ENCODE data around the gene NUDT2. TPM values are rescaled to one million over a fixed set of nuclear protein-coding genes. Genes with fewer than 3 reads are reported as not detected.
A peak's percentile ranks its signal among the peaks of the same experiment; 100 is the strongest.

Gene NUDT2
- total RNA-seq (2012; rRNA removed) = 33.9 and 45.0 TPM in 2 replicates
- polyA plus RNA-seq (2012; rRNA removed) = 32.8 and 36.6 TPM in 2 replicates
- polyA plus RNA-seq (2012; cell fraction: cytosol; rRNA removed) = 27.1 and 45.6 TPM in 2 replicates
- polyA plus RNA-seq (2012; cell fraction: nucleus; rRNA removed; ENCODE audit: low replicate concordance) = 13.9 and 34.5 TPM in 2 replicates
- percentile 73 among the genes with signal in this experiment for Bru-seq, nascent RNA
- percentile 84 among the genes with signal in this experiment for BruChase-seq, experiment 1, labeled RNA remaining after a 6-hour chase
- BruChase-seq, experiment 2, labeled RNA remaining after a 2-hour chase = percentile 81 among the genes with signal in this experiment
- long read RNA-seq, transcript NUDT2-201 (4 exons, 960 nt) = major isoform, 5 of 17 reads
- long read RNA-seq, partial matches to known transcripts = 9 of 17 reads
- long read RNA-seq, other reads (novel, unspliced or antisense) = 2 of 17 reads

GRCh38 chr9:34328987-34329832 is at the start of gene NUDT2, which contains the start of gene KIF24:
NUDT2 (plus strand) TSS chr9:34329569; CDS start chr9:34339040, 9,471 bp downstream.
KIF24 (minus strand) TSS chr9:34329268; CDS start chr9:34311346, 17,922 bp downstream.
- peak within 1 kb of the TSS; percentile 80 for H3K4me3 ChIP-seq (ENCODE audit: insufficient read depth, low read depth, low read length)

More at GRCh38 chr9:34328987-34329832, at the start of gene NUDT2, which contains the start of gene KIF24:
- H4K5ac ChIP-seq (ENCODE audit: low read depth, low read length) = peak within 1 kb of the TSS; percentile 79
- dilution Hi-C loops (cut with HindIII; ENCODE audit: low sequenced_read_pairs, unreplicated experiment) (no loop called here), in situ Hi-C loops (cut with MboI; ENCODE audit: low sequenced_read_pairs) (no loop called here), intact Hi-C loops (cut with micrococcal nuclease) (loop anchor here (2.0 to 10.0 kb wide), 2 partner anchors 74 to 204 kb away; partner anchors contain the start of gene DCAF12)
- peak within 1 kb of the TSS; percentile 76 for H3K18ac ChIP-seq (ENCODE audit: low read depth, low read length)
- ChIA-PET POLR2A (ENCODE audit: unreplicated experiment) (no interaction called here), CTCF (no interaction called here)
- H3K14ac ChIP-seq (replicated peaks; ENCODE audit: low read depth, low read length) = peak within 1 kb of the TSS; percentile 91
- peak within 1 kb of the TSS; percentile 79 to 98 for H4K8ac ChIP-seq (ENCODE audit: low read depth in 2 of 2, low read length in 2 of 2)
- H3K79me1 ChIP-seq (ENCODE audit: low read depth in 1 of 2, low read length in 2 of 2) = peaks cover 36 to 62% of the 10 kb centered on the region in 2 experiments
- no peak within 1 kb of the TSS; the same call in 2 of the 3 replicates for H2BK15ac ChIP-seq (ENCODE audit: low read depth, low read length)
- WGBS, 2 experiments (ENCODE audit: extremely low coverage in 2 of 2, insufficient read length in 1 of 2) = 0% methylated on average over 20 of the region's 64 CpGs; no CpG with 5 or more reads in 1 of the 2 experiments
- H3K4me2 ChIP-seq (ENCODE audit: low read depth, low read length) = peak within 1 kb of the TSS; percentile 67
- H2AK5ac ChIP-seq (ENCODE audit: low read depth, low read length) = peak within 1 kb of the TSS; percentile 89
- H3K23ac ChIP-seq (ENCODE audit: low read depth, low read length) = peak within 1 kb of the TSS; percentile 55
- H2AK9ac ChIP-seq (replicated peaks; ENCODE audit: low read depth, low read length, poor library complexity) = peak within 1 kb of the TSS; percentile 97
- DNase-seq (peak; percentile 100), ATAC-seq (ENCODE audit: low read depth) (peak; percentile 95)
- peaks cover 3% of the 10 kb centered on the region; the same call in 1 of the 2 replicates for H3K9me1 ChIP-seq (ENCODE audit: insufficient read depth, low read length)
- H3K56ac ChIP-seq (ENCODE audit: extremely low read depth, insufficient read depth, low read length) = peak within 1 kb of the TSS; percentile 82
- H2BK5ac ChIP-seq (ENCODE audit: low read depth, low read length, poor library complexity, severe bottlenecking) = peak within 1 kb of the TSS; percentile 87
- peak within 1 kb of the TSS; percentile 76 for H4K91ac ChIP-seq (ENCODE audit: insufficient read depth, low read depth, low read length)
- H3K27me3 ChIP-seq (ENCODE audit: control insufficient read depth, insufficient read depth, low read length) = no peaks in the 10 kb centered on the region
- peak within 1 kb of the TSS; percentile 97 for H2AFZ ChIP-seq (replicated peaks; ENCODE audit: low read length, poor library complexity)
- peak within 1 kb of the TSS; percentile 17; the same call in 1 of the 2 replicates for H2BK120ac ChIP-seq (ENCODE audit: low read depth, low read length)
- TF ChIP-seq BHLHE40 (IDR thresholded peaks at IDR 0.05; ENCODE audit: low read depth, low read length) = 0 out of 2 replicates have a peak, but pooled peaks have one; percentile 5
- TF ChIP-seq CHD1 (IDR thresholded peaks at IDR 0.05; ENCODE audit: low read depth, low read length) = no peak
- peak; percentile 94 for TF ChIP-seq POLR2A (IDR thresholded peaks at IDR 0.05; ENCODE audit: low read depth, low read length)
- 0 out of 2 replicates have a peak, but pooled peaks have one; percentile 6 for TF ChIP-seq CTCF (conservative IDR thresholded peaks at IDR 0.05; ENCODE audit: low read depth, low read length)
- TF ChIP-seq RCOR1 (IDR thresholded peaks at IDR 0.05; ENCODE audit: insufficient replicate concordance, low read length) = no peak
- no peak for TF ChIP-seq MAFK (IDR thresholded peaks at IDR 0.05; ENCODE audit: low read depth, low read length)
- TF ChIP-seq MXI1 (IDR thresholded peaks at IDR 0.05; ENCODE audit: borderline replicate concordance, low read depth, low read length) = peak; percentile 93
- H3K4me1 ChIP-seq (ENCODE audit: control insufficient read depth, insufficient read depth, low read length) = peaks cover 8% of the 10 kb centered on the region
- H3K9ac ChIP-seq (ENCODE audit: low read depth, low read length) = peak within 1 kb of the TSS; percentile 95
- peak within 1 kb of the TSS; percentile 93 for H3K27ac ChIP-seq (ENCODE audit: insufficient read depth, low read length)
- no peaks in the 10 kb centered on the region for H3K9me3 ChIP-seq (ENCODE audit: control insufficient read depth, insufficient read depth, low read length)
- no peaks in the 10 kb centered on the region for H4K20me1 ChIP-seq (ENCODE audit: insufficient read depth, low read length)
- H2BK20ac ChIP-seq (ENCODE audit: low read depth, low read length) = no peak within 1 kb of the TSS
- H3K4ac ChIP-seq (ENCODE audit: low read depth, low read length) = peak within 1 kb of the TSS; percentile 85
- BruUV-seq (replicated peaks) = no TSS peak
- H3K36me3 ChIP-seq (ENCODE audit: control insufficient read depth, insufficient read depth, low read length) = no peaks in the 10 kb centered on the region
